ENCODE results near the gene SUGCT. TPM values are rescaled to one million over a fixed set of nuclear protein-coding genes. Genes with fewer than 3 reads are reported as not detected.
A peak's percentile ranks its signal among the peaks of the same experiment; 100 is the strongest.

The SUGCT gene
- total RNA-seq, 1 donor from 2014 or later: 11.9 TPM

GRCh38 chr7:40840990-40841389 is 706.2 kb downstream of the SUGCT start:
- Mint-ChIP-seq H3K4me3 (ENCODE audit: unreplicated experiment) (no peak overlapping the region), H3K27ac (ENCODE audit: unreplicated experiment) (no peak overlapping the region), H3K9me3 (ENCODE audit: unreplicated experiment) (peaks cover 30% of the 10 kb centered on the region), H3K4me1 (ENCODE audit: unreplicated experiment) (peaks cover 16% of the 10 kb centered on the region), H3K27me3 (ENCODE audit: unreplicated experiment) (no peaks in the 10 kb centered on the region), H3K36me3 (ENCODE audit: unreplicated experiment) (peaks cover 9% of the 10 kb centered on the region)
- TF ChIP-seq, protein P1, sequence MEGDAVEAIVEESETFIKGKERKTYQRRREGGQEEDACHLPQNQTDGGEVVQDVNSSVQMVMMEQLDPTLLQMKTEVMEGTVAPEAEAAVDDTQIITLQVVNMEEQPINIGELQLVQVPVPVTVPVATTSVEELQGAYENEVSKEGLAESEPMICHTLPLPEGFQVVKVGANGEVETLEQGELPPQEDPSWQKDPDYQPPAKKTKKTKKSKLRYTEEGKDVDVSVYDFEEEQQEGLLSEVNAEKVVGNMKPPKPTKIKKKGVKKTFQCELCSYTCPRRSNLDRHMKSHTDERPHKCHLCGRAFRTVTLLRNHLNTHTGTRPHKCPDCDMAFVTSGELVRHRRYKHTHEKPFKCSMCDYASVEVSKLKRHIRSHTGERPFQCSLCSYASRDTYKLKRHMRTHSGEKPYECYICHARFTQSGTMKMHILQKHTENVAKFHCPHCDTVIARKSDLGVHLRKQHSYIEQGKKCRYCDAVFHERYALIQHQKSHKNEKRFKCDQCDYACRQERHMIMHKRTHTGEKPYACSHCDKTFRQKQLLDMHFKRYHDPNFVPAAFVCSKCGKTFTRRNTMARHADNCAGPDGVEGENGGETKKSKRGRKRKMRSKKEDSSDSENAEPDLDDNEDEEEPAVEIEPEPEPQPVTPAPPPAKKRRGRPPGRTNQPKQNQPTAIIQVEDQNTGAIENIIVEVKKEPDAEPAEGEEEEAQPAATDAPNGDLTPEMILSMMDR (IDR thresholded peaks at IDR 0.05): no peak
- no peak for DNase-seq (ENCODE audit: extremely low spot score, unreplicated experiment)

GRCh38 chr7:40842641-40843040 is 707.8 kb downstream of the SUGCT start:
- Mint-ChIP-seq H3K4me1 (ENCODE audit: unreplicated experiment) (peaks cover 16% of the 10 kb centered on the region), H3K9me3 (ENCODE audit: unreplicated experiment) (peaks cover 32% of the 10 kb centered on the region), H3K4me3 (ENCODE audit: unreplicated experiment) (no peak overlapping the region), H3K27ac (ENCODE audit: unreplicated experiment) (no peak overlapping the region), H3K36me3 (ENCODE audit: unreplicated experiment) (peaks cover 9% of the 10 kb centered on the region), H3K27me3 (ENCODE audit: unreplicated experiment) (no peaks in the 10 kb centered on the region)
- TF ChIP-seq, protein P1 (IDR thresholded peaks at IDR 0.05): no peak
- DNase-seq (ENCODE audit: extremely low spot score, unreplicated experiment): no peak

- Mint-ChIP-seq H3K4me1 (ENCODE audit: unreplicated experiment) (peaks cover 16% of the 10 kb centered on the region), H3K4me3 (ENCODE audit: unreplicated experiment) (no peak overlapping the region), H3K36me3 (ENCODE audit: unreplicated experiment) (peaks cover 9% of the 10 kb centered on the region), H3K27ac (ENCODE audit: unreplicated experiment) (peak overlapping the region; percentile 69), H3K27me3 (ENCODE audit: unreplicated experiment) (no peaks in the 10 kb centered on the region), H3K9me3 (ENCODE audit: unreplicated experiment) (peaks cover 28% of the 10 kb centered on the region)
- no peak for DNase-seq (ENCODE audit: extremely low spot score, unreplicated experiment)
- TF ChIP-seq, protein P1 (IDR thresholded peaks at IDR 0.05): no peak
Measured at GRCh38 chr7:40843338-40843985, 708.7 kb downstream of the SUGCT start.

GRCh38 chr7:40845943-40846342 is 711.1 kb downstream of the SUGCT start:
- TF ChIP-seq, protein P1 (IDR thresholded peaks at IDR 0.05): no peak
- no peak for DNase-seq (ENCODE audit: extremely low spot score, unreplicated experiment)
- Mint-ChIP-seq H3K4me1 (ENCODE audit: unreplicated experiment) (peaks cover 16% of the 10 kb centered on the region), H3K27ac (ENCODE audit: unreplicated experiment) (no peak overlapping the region), H3K4me3 (ENCODE audit: unreplicated experiment) (no peak overlapping the region), H3K9me3 (ENCODE audit: unreplicated experiment) (peaks cover 14% of the 10 kb centered on the region), H3K27me3 (ENCODE audit: unreplicated experiment) (no peaks in the 10 kb centered on the region), H3K36me3 (ENCODE audit: unreplicated experiment) (peaks cover 4% of the 10 kb centered on the region)

DNA sequence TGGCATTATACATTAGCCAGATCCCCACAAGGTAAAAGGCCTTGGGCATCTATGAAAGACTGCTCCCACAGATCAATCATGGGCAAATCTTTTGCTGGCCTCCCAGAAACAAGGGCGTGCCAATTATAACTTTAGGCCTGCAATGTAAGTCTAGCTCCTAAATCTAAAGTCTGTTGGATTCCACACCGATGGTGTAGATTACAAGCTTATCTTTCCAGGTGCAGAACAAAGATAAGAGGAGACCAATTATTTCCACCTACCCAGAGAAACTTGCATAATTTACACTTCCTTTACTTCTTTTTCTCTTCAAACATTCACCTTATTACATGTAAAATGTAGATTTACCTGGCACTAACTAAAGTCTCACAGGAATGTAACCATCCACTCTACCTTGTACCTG is 713.1 kb downstream of the SUGCT start:
- no peak for DNase-seq (ENCODE audit: extremely low spot score, unreplicated experiment)
- Mint-ChIP-seq H3K4me3 (ENCODE audit: unreplicated experiment) (no peak overlapping the region), H3K9me3 (ENCODE audit: unreplicated experiment) (peaks cover 14% of the 10 kb centered on the region), H3K4me1 (ENCODE audit: unreplicated experiment) (peaks cover 14% of the 10 kb centered on the region), H3K27me3 (ENCODE audit: unreplicated experiment) (no peaks in the 10 kb centered on the region), H3K36me3 (ENCODE audit: unreplicated experiment) (peaks cover 4% of the 10 kb centered on the region), H3K27ac (ENCODE audit: unreplicated experiment) (no peak overlapping the region)
- TF ChIP-seq, protein P1 (IDR thresholded peaks at IDR 0.05): no peak

Data from osteocyte (in vitro differentiated cells).